ENCODE results near the gene NTM.

Gene NTM

DNA sequence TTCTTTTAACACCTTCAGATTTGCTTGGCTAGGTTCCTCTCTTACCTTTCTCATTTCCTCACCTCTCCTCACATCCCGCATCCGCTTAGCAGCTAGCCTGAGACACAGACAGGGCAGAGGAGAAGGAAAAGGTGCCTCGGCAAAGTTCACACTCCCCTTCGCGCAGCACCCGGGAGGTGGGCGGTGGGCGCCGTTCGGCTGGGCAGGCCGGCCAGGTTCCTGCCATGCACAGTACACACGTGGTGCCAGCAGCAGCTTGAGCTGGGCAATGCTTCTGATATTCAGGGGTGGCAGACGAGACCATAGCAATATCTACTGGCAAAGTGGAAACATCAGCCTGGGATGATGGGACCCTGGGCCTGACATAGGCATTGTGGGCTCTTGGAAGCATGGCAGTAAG, 3.3 kb downstream of the NTM start:
- no peak for DNase-seq

- DNase-seq: no peak
Observed at GRCh38 chr11:131375421-131375820, 5.0 kb downstream of the NTM start.

DNA sequence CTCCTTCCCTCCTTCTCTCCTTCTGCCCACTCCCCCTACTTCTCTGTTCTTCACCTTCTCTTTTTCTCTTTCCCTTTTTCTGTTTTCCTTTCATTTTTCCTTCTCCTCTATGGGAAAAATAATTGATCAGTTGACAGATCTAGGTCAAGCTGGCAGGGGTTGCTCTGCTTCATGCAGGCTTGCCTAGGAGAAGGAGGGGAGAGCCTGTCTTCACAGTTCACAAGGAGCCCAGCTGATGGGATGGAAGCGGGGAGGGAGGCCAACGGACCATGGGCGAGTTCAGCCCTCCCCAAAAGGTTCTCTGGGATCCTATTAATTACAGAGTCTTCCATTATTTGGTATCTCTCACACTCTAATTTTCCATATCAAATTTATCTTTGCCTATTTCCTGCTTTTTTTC, 5.5 kb downstream of the NTM start:
- no peak for DNase-seq

- no peak for DNase-seq
Observed at GRCh38 chr11:131378931-131379330, 8.5 kb downstream of the NTM start.

DNA sequence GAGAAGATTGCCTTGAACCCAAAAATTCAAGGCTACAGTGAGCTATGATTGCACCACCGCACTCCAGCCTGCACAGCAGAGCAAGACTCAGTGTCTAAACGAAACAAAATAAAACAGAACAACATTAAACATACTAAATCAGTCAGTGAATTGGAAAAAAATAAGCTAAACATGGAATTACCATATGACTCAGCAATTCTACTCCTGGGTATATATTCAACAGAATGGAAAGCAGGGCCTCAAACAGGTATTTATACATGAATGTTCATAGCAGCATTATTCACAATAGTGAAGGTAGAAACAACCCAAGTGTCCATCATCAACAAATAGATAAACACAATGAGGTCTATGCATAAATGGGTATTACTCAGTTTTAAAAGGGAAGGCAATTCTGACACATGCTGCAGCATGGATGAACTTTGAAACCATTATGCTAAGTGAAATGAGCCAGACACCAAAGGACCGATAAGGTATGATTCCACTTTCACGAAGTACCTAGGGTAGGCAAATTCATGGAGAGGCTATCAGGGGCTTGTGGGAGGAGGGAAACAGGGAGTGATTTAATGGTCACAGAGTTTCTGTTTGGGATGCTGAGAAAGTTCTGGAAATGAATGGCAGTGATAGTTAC, 15.5 kb downstream of the NTM start:
- no peak for DNase-seq

DNA sequence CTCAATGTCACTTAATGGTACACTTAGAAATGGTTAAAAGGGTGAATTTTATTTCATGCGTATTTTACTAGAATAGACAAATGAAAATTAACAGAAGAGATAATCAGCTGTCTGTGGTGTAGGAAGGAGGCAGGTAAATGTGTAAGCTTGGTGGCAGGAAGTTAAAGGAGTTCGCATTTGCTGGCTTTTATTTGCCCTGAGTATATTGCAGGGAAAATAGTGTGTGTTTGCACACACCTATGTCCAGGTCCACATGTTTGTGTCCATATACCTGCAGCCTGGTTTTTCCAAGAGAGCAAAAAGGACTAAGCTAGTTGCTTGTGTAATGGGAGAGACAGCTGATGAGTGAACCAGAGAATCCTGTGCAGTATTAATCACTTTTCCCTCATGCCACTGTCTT, 16.0 kb downstream of the NTM start:
- no peak for DNase-seq

GRCh38 chr11:131388030-131388429, 17.6 kb downstream of the NTM start:
- DNase-seq: no peak

DNA sequence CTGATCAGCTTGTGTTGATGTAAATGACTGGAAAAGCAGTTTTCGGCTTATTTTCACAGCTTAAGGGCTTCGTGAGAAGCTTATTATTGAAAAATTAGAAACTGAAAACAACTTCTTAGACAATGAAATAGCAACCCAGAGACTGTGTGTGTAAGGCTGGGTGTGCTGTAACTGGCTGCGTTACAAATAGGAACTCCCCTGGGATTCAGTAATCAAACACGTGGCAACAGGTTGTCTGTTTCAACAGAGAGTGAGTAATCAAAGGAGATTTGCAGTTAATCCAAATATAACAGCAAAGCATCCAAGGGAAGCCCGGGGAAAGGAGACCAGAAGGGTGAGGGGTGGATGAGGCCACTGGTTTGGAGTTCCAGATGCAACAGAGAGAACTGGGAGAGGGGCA, 19.2 kb downstream of the NTM start:
- DNase-seq: no peak

DNA sequence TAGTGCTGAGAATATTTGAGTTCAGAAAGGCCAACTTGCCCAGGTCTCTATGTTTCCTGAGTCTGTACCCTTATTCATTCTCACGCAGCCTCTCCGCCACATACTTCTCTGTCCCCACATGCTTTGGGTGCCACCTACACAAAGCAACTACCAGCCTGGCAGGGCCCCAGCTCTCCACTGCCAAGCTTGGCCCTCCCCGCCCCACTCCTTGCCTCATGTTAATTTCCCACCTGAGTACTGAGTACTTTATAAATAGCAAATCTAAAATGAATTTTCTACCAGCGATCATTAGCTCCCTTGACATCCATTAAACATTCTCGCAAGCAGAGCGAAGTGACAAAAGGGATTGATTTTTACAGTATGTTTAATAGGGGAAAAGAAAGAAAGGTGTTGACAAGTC, 20.8 kb downstream of the NTM start:
- no peak for DNase-seq

- DNase-seq: no peak
Observed at GRCh38 chr11:131392528-131393255, 22.3 kb downstream of the NTM start.

- DNase-seq: no peak
Observed at GRCh38 chr11:131393691-131394090, 23.3 kb downstream of the NTM start.

DNA sequence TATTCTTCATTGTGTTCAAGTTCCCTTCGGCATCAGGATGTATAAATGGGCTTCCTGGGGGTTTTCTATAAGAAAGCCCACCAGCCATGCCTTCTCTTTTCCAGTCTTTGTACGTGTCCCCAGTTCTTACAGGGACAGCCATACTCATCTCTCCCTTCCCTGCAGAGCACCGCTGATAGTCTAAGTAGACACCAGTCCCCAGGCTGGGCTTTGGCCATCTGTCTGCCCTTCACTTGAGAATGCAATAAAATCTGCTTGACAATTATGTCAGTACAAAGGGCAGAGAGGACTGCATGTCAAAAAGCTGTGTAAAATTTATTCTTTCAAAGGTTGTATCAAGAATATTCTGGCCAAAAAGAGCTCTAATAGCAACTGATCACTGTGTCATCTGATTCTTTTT, 27.3 kb downstream of the NTM start:
- DNase-seq: no peak

- no peak for DNase-seq
Observed at GRCh38 chr11:131402040-131402439, 31.6 kb downstream of the NTM start.

GRCh38 chr11:131404010-131404409, 33.6 kb downstream of the NTM start:
- DNase-seq: no peak

GRCh38 chr11:131408025-131408640, 37.7 kb downstream of the NTM start:
- peak; percentile 93 for DNase-seq

GRCh38 chr11:131409345-131409744, 38.9 kb downstream of the NTM start:
- no peak for DNase-seq

DNA sequence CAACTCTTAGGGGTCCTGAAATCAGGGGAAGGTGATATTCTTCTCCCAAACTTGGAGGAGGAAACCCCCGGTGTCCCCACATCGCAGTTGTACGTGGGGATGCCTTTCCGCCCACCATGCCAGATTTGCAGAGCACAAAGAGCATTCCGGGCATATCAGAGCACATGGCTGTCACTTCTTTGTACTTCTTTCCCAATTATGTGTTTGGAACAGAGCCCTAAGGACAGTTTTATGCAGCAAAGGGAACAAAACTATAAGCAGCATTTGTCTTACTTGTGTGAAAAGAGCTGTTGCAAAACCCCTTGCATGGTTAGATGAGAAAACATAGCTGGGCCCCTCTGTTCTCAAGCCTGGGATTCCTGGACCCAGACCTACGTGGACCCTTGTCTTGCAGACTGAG, 41.2 kb downstream of the NTM start:
- no peak for DNase-seq

DNA sequence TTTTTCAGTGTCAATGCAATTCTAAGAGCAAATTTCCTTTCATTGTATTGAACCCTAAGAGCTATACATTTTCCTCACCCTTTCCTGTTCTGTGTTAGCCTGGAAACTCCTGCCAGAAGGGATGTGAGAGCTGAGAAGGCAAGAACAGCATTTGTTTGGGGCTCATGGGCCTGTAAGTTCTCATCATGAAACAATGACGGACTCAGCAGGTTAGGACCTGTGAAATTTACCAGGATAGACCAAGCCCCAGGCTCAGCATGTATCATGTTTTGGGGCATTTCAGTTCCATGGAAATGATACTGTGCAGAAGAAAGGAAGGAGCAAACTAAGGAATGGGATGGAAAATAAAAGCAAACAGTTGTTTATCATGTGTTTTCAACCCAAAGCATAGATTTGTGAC, 41.6 kb downstream of the NTM start:
- DNase-seq: no peak

DNA sequence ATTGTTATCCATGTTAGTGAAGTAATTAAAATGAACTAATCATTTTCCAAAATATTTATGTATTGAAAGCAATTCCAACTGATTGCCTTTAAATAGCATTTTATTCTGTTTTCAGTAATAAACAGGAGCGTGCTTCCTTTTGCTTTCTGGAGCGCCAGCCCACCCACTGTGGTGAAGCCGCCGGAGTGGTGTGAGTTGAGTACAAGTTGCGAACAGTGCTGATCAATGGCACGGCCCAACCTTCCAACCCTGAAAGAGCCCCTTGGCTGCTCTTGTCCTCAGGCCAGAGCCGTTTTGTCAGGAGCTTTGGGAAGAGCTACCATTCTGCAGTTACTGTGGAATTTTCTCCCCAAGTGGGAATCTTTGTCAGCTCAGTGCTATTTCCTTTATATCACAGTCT, 42.8 kb downstream of the NTM start:
- DNase-seq: no peak

DNA sequence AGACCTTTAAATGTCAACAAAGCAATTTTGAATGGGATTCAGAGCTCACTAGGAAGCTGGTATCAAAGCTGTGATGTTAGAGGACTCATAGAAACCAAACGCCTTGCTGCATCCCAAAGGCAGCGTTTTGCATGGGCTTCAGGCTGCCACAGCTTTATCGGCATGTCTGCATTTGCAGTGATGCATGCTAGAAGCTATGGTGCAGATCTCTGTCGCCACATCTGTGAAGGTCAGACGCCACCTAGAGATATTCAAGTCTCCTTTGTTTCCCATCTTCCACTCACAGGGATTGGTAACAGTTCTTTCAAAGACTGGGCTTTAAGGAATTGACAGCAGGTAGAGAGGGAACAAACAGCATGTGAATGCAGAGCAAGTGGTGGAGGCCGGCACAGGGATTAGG, 47.8 kb downstream of the NTM start:
- DNase-seq: no peak

DNA sequence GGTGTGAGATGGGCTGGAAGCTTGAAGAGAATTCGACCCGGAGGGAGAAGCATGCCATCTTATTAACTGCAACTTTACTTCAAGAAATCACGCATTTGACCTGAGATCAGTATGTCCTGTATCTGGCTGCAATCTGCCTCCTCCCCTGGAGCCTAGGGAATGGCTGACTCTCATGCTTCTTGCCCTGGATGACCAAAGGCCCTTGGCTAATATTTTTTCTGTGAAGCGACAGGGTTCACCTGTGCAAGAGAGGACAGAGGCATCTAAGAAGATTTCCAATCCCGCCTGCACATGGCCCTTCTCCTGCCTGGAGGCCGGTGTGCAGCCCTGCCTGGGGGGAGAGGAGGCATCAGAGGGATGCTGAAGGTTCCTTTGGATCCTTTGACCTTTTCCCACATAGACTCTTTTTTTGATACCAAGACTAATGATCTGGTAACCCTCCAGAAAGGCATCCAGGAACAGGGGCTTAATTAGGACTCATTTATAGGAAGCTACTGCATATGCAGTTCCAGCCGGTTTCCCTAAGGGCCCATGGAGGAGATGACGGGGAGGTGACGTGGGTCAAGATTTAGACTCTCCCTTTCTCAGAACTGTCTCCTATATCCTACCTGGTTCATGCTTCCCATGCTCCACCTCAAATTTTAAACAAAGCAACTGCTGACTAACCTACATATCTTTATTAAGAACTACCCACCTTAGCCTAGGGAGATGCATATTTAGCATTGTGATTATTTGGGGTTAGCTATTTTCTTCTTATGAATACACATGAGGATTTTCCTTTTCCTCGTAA, 50.8 kb downstream of the NTM start:
- DNase-seq: no peak

GRCh38 chr11:131422029-131422428, 51.6 kb downstream of the NTM start:
- no peak for DNase-seq

- no peak for DNase-seq
Observed at GRCh38 chr11:131422496-131422895, 52.1 kb downstream of the NTM start.

DNA sequence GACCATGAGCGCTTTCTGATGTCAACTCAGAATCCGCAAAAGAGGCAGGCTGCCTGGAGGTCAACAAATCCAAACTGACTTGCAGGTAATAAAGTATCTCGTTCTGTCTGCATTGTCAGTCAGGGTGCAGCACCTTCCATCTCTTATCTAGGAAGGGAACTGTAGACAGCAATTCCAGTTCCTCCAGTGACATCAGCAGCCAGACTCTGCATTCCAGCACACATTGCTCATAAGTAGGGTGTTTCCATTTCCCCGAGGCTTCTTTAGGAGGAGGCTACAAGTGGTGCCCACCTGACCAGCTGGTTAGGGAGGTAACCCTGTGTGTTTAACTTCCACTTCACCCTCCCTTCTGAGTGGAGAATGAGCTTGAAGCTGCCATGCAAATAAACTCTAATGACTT, 53.3 kb downstream of the NTM start:
- DNase-seq: no peak

All from GF-D8 (cell line).